DOHH2 (cell line): ENCODE results near the gene SLCO3A1.
"Not testable (repeated sequence)": the region's sequence is repeated elsewhere in the genome, so short reads cannot be mapped to it uniquely, and the experiment has no call there.

ENCODE experiments used
- H3F3A ChIP-seq: fragments of 200-600 bp; sonication (generic), shearing (Covaris generic); 2 replicates; pipeline ENCODE4 v1.6.0; 2016; ENCODE audit warnings: antibody characterized with exemption, mild to moderate bottlenecking; ENCODE audit not compliant: control insufficient read depth, insufficient read depth
- H3K27ac ChIP-seq: fragments of 200-600 bp; sonication (generic); 2 replicates; pipeline ENCODE4 v1.5.1; 2014; ENCODE audit warnings: low read depth, mild to moderate bottlenecking, low read length, moderate library complexity
- H3K27me3 ChIP-seq: fragments of 200-600 bp; sonication (generic); 2 replicates; pipeline ENCODE4 v1.6.1; 2014; ENCODE audit warnings: mild to moderate bottlenecking, low read length, mixed read lengths; ENCODE audit not compliant: control insufficient read depth
- H3K36me3 ChIP-seq: fragments of 200-600 bp; sonication (generic); 2 replicates; pipeline ENCODE4 v1.6.1; 2014; ENCODE audit warnings: mild to moderate bottlenecking, low read length, moderate library complexity, mixed read lengths; ENCODE audit not compliant: control insufficient read depth
- H3K4me1 ChIP-seq: fragments of 200-600 bp; sonication (generic); 2 replicates; pipeline ENCODE4 v1.6.1; 2014; ENCODE audit warnings: mild to moderate bottlenecking, low read length, mixed read lengths; ENCODE audit not compliant: control insufficient read depth
- H3K4me2 ChIP-seq: fragments of 200-600 bp; sonication (generic); 2 replicates; pipeline ENCODE4 v1.6.0; 2014; ENCODE audit warnings: mild to moderate bottlenecking, low read length, moderate library complexity
- H3K4me3 ChIP-seq: fragments of 200-600 bp; sonication (generic); 2 replicates; pipeline ENCODE4 v1.5.1; 2014; ENCODE audit warnings: mild to moderate bottlenecking, low read length, mixed read lengths
- H3K79me2 ChIP-seq: fragments of 200-600 bp; sonication (generic); 2 replicates; pipeline ENCODE4 v1.6.1; 2014; ENCODE audit warnings: mild to moderate bottlenecking, low read length, mixed read lengths; ENCODE audit not compliant: control insufficient read depth
- H3K9me2 ChIP-seq: fragments of 200-600 bp; sonication (generic); replicated peaks from 2 replicates; pipeline ENCODE4 v1.6.1; 2014; ENCODE audit warnings: mild to moderate bottlenecking, low read length, mixed read lengths; ENCODE audit not compliant: control insufficient read depth
- H3K9me3 ChIP-seq: fragments of 200-600 bp; sonication (generic); 2 replicates; pipeline ENCODE4 v1.6.1; 2014; ENCODE audit warnings: antibody characterized with exemption, low read length, mixed read lengths; ENCODE audit not compliant: control insufficient read depth, insufficient read depth
- H4K20me1 ChIP-seq: fragments of 200-600 bp; sonication (generic); 2 replicates; pipeline ENCODE4 v1.6.0; 2014; ENCODE audit warnings: low read depth, mild to moderate bottlenecking, antibody characterized with exemption, low read length, moderate library complexity; ENCODE audit not compliant: control insufficient read depth, insufficient read depth
- EZH2phosphoT487 ChIP-seq: fragments of 200-600 bp; sonication (generic); IDR thresholded peaks from 2 replicates; pipeline ENCODE4 v1.6.1; 2017; ENCODE audit warnings: borderline replicate concordance, mild to moderate bottlenecking, antibody characterized with exemption, low read length, moderate library complexity, mixed read lengths
- TF ChIP-seq, protein P1 (sequence below): fragments of 200-600 bp; sonication (generic); IDR thresholded peaks from one replicate; pipeline ENCODE4 v1.5.1; 2014; ENCODE audit warnings: antibody characterized with exemption, mild to moderate bottlenecking, low read depth, low read length; ENCODE audit not compliant: poor library complexity, severe bottlenecking

The SLCO3A1 gene

DNA sequence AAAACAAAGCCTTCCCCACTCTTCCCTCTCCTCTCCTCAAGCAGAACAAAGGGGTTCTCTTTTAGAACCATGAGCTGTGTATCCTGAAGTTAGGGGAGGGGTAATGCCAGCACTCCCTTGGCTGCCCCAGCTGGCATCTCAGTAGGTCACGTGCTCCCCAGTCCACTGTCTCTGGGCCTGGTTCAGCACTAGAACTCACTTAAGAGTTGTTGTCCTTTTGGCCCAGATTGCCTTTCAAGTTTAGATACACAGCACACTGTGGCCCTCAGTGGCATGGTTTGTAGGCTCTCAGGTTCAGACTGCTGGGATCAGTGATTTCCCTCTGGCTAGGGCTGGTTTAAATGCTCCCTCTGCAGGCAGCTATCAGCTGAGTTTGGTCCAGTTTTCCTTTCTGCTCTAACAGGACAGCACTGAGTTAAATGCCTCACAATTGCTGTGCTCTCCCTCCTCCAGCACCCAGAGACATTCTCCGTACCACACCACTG is 351.8 kb downstream of the SLCO3A1 start:
- H3K9me2 ChIP-seq, result no peaks in the 10 kb centered on the region
- H3K4me3 ChIP-seq, result no peak overlapping the region
- H3K9me3 ChIP-seq, result no peaks in the 10 kb centered on the region
- no peak overlapping the region for H3K4me2 ChIP-seq
- no peak overlapping the region for H3K27ac ChIP-seq
- no peaks in the 10 kb centered on the region for H3K27me3 ChIP-seq
- H3K36me3 ChIP-seq, result no peaks in the 10 kb centered on the region
- no peaks in the 10 kb centered on the region for H4K20me1 ChIP-seq
- no peaks in the 10 kb centered on the region for H3K79me2 ChIP-seq
- H3F3A ChIP-seq, result no peaks in the 10 kb centered on the region
- no peaks in the 10 kb centered on the region for H3K4me1 ChIP-seq
- TF ChIP-seq, protein P1, sequence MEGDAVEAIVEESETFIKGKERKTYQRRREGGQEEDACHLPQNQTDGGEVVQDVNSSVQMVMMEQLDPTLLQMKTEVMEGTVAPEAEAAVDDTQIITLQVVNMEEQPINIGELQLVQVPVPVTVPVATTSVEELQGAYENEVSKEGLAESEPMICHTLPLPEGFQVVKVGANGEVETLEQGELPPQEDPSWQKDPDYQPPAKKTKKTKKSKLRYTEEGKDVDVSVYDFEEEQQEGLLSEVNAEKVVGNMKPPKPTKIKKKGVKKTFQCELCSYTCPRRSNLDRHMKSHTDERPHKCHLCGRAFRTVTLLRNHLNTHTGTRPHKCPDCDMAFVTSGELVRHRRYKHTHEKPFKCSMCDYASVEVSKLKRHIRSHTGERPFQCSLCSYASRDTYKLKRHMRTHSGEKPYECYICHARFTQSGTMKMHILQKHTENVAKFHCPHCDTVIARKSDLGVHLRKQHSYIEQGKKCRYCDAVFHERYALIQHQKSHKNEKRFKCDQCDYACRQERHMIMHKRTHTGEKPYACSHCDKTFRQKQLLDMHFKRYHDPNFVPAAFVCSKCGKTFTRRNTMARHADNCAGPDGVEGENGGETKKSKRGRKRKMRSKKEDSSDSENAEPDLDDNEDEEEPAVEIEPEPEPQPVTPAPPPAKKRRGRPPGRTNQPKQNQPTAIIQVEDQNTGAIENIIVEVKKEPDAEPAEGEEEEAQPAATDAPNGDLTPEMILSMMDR, result no peak
- TF ChIP-seq EZH2phosphoT487, result no peak

DNA sequence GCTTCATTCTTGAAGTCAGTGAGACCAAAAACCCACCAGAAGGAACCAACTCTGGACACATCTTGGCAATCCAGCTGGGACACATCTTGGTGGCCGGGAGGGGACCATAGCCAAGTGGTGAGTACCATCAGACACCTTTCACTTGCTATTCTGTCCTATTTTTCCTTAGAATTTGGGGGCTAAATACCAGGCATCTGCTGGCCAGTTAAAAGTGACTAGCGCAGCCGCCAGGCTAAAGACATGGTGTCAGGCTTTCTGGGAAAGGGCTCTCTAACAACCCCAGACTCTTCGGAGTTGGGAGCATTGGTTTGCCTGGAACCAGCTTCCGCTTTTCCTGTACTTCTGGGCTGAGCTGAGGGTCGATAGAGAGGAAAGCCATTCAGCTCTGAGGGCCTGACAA is 354.1 kb downstream of the SLCO3A1 start:
- not testable (repeated sequence) for H3K4me2 ChIP-seq, H3K9me2 ChIP-seq, H3K79me2 ChIP-seq, H3K4me1 ChIP-seq, H3K4me3 ChIP-seq, H3K27ac ChIP-seq, H3F3A ChIP-seq, H3K27me3 ChIP-seq, H4K20me1 ChIP-seq, H3K9me3 ChIP-seq, H3K36me3 ChIP-seq
